ENCODE data around the gene PALM2AKAP2. TPM values are rescaled to one million over a fixed set of nuclear protein-coding genes. Genes with fewer than 3 reads are reported as not detected.

The PALM2AKAP2 gene
- total RNA-seq, 4 donors from 2014 or later: 2.1 to 49.5 (median 26.3) TPM

GRCh38 chr9:109799141-109799540 lies 19.1 kb downstream of the PALM2AKAP2 start:
- intact Hi-C loops (cut with DNase I; ENCODE audit: low total_unique reads): no loop called here
- H3K27ac ChIP-seq: peak overlapping the region; percentile 52 to 74
- no peaks in the 10 kb centered on the region for H3K27me3 ChIP-seq
- H3K4me1 ChIP-seq: no peaks in the 10 kb centered on the region
- H3K4me3 ChIP-seq: no peak overlapping the region
- DNase-seq: no peak
- no peak for TF ChIP-seq POLR2A (IDR thresholded peaks at IDR 0.05)
- TF ChIP-seq, protein P1, sequence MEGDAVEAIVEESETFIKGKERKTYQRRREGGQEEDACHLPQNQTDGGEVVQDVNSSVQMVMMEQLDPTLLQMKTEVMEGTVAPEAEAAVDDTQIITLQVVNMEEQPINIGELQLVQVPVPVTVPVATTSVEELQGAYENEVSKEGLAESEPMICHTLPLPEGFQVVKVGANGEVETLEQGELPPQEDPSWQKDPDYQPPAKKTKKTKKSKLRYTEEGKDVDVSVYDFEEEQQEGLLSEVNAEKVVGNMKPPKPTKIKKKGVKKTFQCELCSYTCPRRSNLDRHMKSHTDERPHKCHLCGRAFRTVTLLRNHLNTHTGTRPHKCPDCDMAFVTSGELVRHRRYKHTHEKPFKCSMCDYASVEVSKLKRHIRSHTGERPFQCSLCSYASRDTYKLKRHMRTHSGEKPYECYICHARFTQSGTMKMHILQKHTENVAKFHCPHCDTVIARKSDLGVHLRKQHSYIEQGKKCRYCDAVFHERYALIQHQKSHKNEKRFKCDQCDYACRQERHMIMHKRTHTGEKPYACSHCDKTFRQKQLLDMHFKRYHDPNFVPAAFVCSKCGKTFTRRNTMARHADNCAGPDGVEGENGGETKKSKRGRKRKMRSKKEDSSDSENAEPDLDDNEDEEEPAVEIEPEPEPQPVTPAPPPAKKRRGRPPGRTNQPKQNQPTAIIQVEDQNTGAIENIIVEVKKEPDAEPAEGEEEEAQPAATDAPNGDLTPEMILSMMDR (IDR thresholded peaks at IDR 0.05): no peak
- H3K9me3 ChIP-seq: no peaks in the 10 kb centered on the region
- H3K36me3 ChIP-seq: no peaks in the 10 kb centered on the region

DNA sequence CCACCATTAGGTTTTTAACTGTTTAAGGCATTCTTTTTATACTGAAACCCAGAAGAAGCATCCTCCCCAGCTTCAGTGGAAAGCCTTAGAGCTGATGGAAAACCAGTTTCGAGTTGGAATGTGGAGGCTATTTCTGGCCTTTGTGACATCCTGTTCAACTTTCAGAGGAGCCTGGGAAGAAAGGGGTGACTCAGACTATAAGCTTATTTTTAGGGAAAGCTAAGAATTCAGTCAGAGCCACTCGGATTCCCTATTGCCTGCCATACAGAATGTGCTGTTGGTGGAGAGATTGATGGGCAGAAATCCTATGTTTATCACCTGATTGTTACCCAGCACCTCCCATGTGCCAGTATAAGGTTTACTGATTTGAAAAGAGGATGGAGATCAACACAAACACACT lies 19.8 kb downstream of the PALM2AKAP2 start:
- no peaks in the 10 kb centered on the region for H3K27me3 ChIP-seq
- intact Hi-C loops (cut with DNase I; ENCODE audit: low total_unique reads): no loop called here

GRCh38 chr9:109801484-109801883 lies 21.5 kb downstream of the PALM2AKAP2 start:
- no peaks in the 10 kb centered on the region for H3K9me3 ChIP-seq
- H3K36me3 ChIP-seq: no peaks in the 10 kb centered on the region
- no peak overlapping the region for H3K4me3 ChIP-seq
- TF ChIP-seq, protein P1 (IDR thresholded peaks at IDR 0.05): no peak
- no peak for TF ChIP-seq POLR2A (IDR thresholded peaks at IDR 0.05)
- intact Hi-C loops (cut with DNase I; ENCODE audit: low total_unique reads): no loop called here
- no peaks in the 10 kb centered on the region for H3K27me3 ChIP-seq
- DNase-seq: no peak
- no peak overlapping the region for H3K27ac ChIP-seq
- peaks cover 9 to 10% of the 10 kb centered on the region in 2 donors for H3K4me1 ChIP-seq

More for the DNA sequence above, 19.8 kb downstream of the PALM2AKAP2 start:
- no peaks in the 10 kb centered on the region for H3K9me3 ChIP-seq
- no peak overlapping the region for H3K4me3 ChIP-seq
- TF ChIP-seq, protein P1 (IDR thresholded peaks at IDR 0.05): no peak
- no peak for TF ChIP-seq POLR2A (IDR thresholded peaks at IDR 0.05)
- no peaks in the 10 kb centered on the region for H3K36me3 ChIP-seq
- peak overlapping the region; percentile 52 to 74 for H3K27ac ChIP-seq
- no peaks in the 10 kb centered on the region for H3K4me1 ChIP-seq
- DNase-seq: no peak

GRCh38 chr9:109802491-109802890 lies 22.5 kb downstream of the PALM2AKAP2 start:
- no peak for DNase-seq
- Histone ChIP-seq H3K36me3 (no peaks in the 10 kb centered on the region), H3K27ac (no peak overlapping the region), H3K27me3 (no peaks in the 10 kb centered on the region), H3K9me3 (no peaks in the 10 kb centered on the region), H3K4me3 (no peak overlapping the region), H3K4me1 (peaks cover 9 to 12% of the 10 kb centered on the region in 2 donors)
- TF ChIP-seq, protein P1 (IDR thresholded peaks at IDR 0.05): no peak
- TF ChIP-seq POLR2A (IDR thresholded peaks at IDR 0.05): no peak
- intact Hi-C loops (cut with DNase I; ENCODE audit: low total_unique reads): no loop called here

DNA sequence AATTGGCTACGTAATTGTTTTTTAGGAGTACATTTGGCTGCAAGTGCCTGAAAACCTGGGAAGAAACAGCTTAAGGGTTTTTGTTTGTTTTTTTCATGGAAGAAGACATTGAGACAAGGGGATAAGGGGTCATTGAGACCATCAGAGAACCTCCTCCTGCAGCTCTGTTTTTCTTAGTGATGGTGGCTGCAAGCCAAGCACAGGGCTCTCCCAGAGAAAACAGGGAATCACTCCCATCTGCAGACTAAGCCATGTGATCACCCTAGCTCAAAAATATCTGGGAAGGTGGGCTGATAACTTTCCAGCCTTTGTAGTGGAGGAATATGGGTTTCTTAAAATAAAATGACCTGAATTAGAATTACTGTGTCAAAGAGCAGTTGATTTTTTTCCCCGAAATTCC lies 25.1 kb downstream of the PALM2AKAP2 start:
- Histone ChIP-seq H3K27me3 (no peaks in the 10 kb centered on the region), H3K9me3 (no peaks in the 10 kb centered on the region), H3K27ac (peak overlapping the region; percentile 55 to 78), H3K4me3 (no peak overlapping the region), H3K36me3 (no peaks in the 10 kb centered on the region), H3K4me1 (peaks cover 9 to 12% of the 10 kb centered on the region in 2 donors)
- TF ChIP-seq, protein P1 (IDR thresholded peaks at IDR 0.05): no peak
- no peak for TF ChIP-seq POLR2A (IDR thresholded peaks at IDR 0.05)
- intact Hi-C loops (cut with DNase I; ENCODE audit: low total_unique reads): no loop called here
- DNase-seq: peak in 1 of 2 donors; percentile 47
